ENCODE measurements around the gene SPATA25.

Gene SPATA25

GRCh38 chr20:45912344-45912682 is 24.9 kb upstream of the SPATA25 start:
- TF ChIP-seq, protein P1, sequence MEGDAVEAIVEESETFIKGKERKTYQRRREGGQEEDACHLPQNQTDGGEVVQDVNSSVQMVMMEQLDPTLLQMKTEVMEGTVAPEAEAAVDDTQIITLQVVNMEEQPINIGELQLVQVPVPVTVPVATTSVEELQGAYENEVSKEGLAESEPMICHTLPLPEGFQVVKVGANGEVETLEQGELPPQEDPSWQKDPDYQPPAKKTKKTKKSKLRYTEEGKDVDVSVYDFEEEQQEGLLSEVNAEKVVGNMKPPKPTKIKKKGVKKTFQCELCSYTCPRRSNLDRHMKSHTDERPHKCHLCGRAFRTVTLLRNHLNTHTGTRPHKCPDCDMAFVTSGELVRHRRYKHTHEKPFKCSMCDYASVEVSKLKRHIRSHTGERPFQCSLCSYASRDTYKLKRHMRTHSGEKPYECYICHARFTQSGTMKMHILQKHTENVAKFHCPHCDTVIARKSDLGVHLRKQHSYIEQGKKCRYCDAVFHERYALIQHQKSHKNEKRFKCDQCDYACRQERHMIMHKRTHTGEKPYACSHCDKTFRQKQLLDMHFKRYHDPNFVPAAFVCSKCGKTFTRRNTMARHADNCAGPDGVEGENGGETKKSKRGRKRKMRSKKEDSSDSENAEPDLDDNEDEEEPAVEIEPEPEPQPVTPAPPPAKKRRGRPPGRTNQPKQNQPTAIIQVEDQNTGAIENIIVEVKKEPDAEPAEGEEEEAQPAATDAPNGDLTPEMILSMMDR (conservative IDR thresholded peaks at IDR 0.05; ENCODE audit: low read length): no peak
- DNase-seq (ENCODE audit: low read depth): no peak
- H3K4me3 ChIP-seq (ENCODE audit: low read length): peak overlapping the region; percentile 56

GRCh38 chr20:45911486-45912343 is 24.3 kb upstream of the SPATA25 start, which contains the start of gene PLTP:
Gene PLTP (minus strand): TSS chr20:45912155. CDS start chr20:45911452, 703 bp downstream.
- TF ChIP-seq, protein P1 (conservative IDR thresholded peaks at IDR 0.05; ENCODE audit: low read length): no peak
- peak; percentile 74 for DNase-seq (ENCODE audit: low read depth)
- peak within 1 kb of the TSS; percentile 56 for H3K4me3 ChIP-seq (ENCODE audit: low read length)

DNA sequence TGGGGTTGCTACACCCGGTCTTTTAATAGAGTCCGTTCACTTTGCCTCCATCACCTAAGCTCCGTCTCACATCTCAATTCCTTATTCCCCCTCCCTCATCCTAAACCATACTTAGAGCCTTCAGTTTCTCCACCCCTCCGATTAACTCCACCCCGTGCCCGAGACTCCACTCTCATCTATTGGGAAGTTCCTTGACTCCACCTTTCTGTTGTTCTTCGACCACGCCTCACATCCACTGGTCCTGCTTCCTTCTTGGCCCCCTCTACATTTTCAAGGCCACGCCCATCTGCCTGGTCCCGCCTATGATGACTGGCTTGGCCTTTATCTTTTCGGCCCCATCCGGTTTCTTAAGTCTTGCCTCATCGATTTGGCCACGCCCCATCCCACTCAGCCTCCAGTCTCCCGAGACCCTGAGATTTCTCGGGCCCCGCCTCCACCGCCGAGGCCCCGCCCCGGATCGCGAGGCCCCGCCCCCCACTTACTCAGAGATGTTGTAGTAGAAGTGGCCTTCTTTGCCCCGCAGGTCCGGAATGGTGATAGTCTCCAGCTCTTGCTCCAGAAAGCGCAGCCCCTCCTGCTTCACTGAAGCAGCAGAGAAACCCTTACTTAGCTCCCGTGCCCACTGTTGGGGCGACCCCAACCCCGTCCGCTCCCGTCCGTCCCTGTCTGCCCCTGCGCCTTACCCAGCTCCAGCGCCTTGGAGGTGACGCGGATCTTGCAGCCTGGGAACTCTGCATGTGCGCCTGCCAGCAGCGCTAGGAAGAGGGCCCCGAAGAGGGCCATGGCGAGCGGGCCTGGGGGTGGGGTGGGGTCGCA is 23.5 kb upstream of the SPATA25 start:
- peak overlapping the region; percentile 56 for H3K4me3 ChIP-seq (ENCODE audit: low read length)
- peak; percentile 100 for DNase-seq (ENCODE audit: low read depth)

DNA sequence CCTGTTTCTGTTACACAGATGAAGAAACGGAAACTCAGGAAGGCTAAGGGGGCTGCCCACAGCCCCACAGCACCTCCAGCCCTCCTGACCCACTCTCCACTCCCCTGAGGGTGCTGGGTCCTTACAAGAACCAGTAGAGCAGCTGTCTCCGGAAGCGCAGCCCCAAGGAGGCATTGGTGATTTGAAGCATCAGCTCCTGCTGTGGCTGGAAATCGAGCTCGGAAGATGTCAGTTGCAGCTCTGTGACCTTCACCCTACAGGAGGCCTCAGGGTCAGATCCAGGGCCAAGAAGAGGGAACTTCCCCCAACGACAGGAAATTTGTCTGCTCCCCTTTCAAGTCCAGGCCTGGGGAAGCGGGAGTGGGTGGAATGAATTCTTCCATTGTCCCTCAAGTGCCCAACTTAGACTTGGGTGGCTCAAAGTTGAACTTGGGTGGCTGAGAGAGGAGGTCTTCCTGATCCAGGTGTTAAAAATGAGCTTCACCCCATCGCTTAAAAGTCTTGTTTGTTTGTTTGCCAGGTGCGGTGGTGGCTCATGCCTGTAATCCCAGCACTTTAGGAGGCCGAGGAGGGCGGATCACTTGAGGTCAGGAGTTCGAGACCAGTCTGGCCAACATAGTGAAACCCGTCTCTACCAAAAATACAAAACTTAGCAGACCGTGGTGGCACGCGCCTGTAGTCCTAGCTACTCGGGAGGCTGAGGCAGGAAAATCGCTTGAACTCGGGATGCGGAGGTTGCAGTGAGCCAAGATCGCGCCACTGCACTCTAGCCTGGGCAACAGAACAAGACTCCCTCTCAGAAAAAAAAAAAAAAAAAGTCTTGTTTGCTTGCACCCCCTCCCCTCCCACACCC is 22.6 kb upstream of the SPATA25 start:
- DNase-seq (ENCODE audit: low read depth): no peak
- H3K4me3 ChIP-seq (ENCODE audit: low read length): no peak overlapping the region; the same call in 1 of the 2 replicates
- TF ChIP-seq, protein P1 (conservative IDR thresholded peaks at IDR 0.05; ENCODE audit: low read length): no peak

More for the DNA sequence above, 23.5 kb upstream of the SPATA25 start:
- TF ChIP-seq, protein P1 (conservative IDR thresholded peaks at IDR 0.05; ENCODE audit: low read length): no peak

DNA sequence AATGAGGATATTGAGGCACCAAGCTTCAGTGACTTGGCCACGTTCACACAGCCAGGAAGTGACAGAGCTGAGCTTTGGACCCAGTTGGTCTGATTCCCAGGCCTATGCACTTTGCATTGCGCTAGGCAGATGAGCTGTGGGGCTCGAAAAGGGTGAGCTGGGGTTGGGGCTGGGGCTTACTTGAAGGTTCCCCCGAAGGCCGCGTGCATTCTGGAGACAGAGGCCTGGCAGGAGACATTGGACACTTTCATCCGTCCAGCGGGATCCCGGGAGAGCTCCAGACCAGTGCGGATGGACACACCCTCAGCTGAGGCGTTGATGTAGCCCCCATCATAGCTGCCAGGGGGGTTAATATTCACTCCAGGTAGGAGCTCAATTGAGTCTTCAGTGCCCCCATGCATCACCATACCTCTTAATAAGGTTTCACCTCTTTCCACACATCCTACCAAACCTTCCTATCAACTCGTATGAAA is 21.9 kb upstream of the SPATA25 start:
- H3K4me3 ChIP-seq (ENCODE audit: low read length): no peak overlapping the region

GRCh38 chr20:45908084-45908483 is 20.7 kb upstream of the SPATA25 start:
- TF ChIP-seq, protein P1 (conservative IDR thresholded peaks at IDR 0.05; ENCODE audit: low read length): no peak
- DNase-seq (ENCODE audit: low read depth): no peak
- H3K4me3 ChIP-seq (ENCODE audit: low read length): no peak overlapping the region

More for the DNA sequence above, 21.9 kb upstream of the SPATA25 start:
- DNase-seq (ENCODE audit: low read depth): no peak
- TF ChIP-seq, protein P1 (conservative IDR thresholded peaks at IDR 0.05; ENCODE audit: low read length): no peak

Data from AG10803 (cell line).